ENCODE data around the gene TSPAN9.

DNA sequence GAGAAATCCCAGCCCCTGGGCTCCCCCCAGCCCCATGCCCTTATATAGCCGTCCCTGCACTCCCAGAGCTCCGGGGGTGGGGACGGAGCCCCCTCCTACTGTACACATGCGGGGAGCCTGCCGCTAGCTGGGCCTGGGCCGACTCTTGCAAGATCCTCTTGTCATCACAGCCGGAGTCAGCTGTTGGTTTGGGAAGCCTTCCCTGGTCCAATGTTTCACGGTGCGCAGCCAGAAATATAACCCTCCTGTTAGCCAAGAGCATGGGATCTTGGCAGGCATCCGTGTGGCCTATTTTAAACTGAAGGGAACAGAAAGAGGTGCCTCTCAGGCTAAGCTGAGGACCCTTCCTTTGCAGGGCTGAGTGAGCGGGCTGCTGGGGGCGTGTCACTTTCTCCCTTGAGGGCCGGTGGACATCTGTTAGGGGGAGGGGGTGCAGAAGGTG, 175.3 kb downstream of the TSPAN9 start:
- no peak for TF ChIP-seq CTCF (IDR thresholded peaks at IDR 0.05)
- no peak for TF ChIP-seq POLR2A (IDR thresholded peaks at IDR 0.05)
- peak in 1 of 2 donors; percentile 65 for TF ChIP-seq POLR2AphosphoS5 (IDR thresholded peaks at IDR 0.05)
